Stimulated activated CD8-positive, alpha-beta memory T cell treated with anti-CD3 and anti-CD28 coated beads, Interleukin-2, amount 100 ng/mL, for 48 hours (primary cell): Measurements from ENCODE around the gene NID1.
A peak's percentile ranks its signal among the peaks of the same experiment; 100 is the strongest.

Experiments
- DNase-seq, 2 donors: peaks; one replicate each; pipeline ENCODE4 v3.0.0-alpha.2; 2020; ENCODE audit warnings: low read depth in 2 of 2

The NID1 gene, protein sequence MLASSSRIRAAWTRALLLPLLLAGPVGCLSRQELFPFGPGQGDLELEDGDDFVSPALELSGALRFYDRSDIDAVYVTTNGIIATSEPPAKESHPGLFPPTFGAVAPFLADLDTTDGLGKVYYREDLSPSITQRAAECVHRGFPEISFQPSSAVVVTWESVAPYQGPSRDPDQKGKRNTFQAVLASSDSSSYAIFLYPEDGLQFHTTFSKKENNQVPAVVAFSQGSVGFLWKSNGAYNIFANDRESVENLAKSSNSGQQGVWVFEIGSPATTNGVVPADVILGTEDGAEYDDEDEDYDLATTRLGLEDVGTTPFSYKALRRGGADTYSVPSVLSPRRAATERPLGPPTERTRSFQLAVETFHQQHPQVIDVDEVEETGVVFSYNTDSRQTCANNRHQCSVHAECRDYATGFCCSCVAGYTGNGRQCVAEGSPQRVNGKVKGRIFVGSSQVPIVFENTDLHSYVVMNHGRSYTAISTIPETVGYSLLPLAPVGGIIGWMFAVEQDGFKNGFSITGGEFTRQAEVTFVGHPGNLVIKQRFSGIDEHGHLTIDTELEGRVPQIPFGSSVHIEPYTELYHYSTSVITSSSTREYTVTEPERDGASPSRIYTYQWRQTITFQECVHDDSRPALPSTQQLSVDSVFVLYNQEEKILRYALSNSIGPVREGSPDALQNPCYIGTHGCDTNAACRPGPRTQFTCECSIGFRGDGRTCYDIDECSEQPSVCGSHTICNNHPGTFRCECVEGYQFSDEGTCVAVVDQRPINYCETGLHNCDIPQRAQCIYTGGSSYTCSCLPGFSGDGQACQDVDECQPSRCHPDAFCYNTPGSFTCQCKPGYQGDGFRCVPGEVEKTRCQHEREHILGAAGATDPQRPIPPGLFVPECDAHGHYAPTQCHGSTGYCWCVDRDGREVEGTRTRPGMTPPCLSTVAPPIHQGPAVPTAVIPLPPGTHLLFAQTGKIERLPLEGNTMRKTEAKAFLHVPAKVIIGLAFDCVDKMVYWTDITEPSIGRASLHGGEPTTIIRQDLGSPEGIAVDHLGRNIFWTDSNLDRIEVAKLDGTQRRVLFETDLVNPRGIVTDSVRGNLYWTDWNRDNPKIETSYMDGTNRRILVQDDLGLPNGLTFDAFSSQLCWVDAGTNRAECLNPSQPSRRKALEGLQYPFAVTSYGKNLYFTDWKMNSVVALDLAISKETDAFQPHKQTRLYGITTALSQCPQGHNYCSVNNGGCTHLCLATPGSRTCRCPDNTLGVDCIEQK

DNA sequence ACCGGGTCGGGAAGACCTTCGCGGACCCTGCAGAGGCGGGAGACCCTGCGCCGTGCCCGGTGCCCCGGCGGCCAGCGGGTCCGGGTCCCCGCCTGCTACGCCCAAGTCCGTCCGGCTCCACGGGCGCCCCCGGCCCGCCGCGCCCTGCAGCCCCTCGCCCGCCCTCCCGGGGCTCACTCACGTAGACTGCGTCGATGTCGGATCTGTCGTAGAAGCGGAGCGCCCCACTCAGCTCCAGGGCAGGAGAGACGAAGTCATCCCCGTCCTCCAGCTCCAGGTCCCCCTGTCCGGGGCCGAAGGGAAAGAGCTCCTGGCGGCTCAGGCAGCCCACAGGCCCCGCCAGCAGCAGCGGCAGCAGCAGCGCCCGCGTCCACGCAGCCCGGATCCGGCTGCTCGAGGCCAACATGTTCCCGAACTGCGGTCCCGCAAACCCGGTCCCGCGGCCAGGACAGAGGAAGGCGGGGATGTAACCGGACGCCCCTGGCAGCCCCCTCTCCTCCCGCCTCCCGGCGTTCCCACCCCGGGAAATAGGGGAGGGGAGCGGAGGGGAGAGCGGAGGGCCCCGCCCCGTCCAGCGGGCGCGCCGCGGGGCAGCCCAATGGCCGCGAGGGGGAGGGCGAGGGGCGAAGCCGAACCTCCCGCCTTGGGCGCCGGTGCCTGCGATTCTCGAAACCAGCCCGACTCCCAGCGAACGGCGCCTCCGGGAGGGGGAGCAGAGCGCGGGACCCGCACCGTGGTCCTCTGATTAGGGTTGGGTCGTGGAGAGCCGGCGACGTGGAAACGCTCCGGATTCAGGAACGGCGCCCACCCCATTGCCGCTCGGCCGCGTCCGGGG is at the start of gene NID1:
Gene NID1 (minus strand): TSS at position 417 of the 835 bp plus-strand sequence. CDS start 11 bp downstream, at position 406.
- no peak for DNase-seq

DNA sequence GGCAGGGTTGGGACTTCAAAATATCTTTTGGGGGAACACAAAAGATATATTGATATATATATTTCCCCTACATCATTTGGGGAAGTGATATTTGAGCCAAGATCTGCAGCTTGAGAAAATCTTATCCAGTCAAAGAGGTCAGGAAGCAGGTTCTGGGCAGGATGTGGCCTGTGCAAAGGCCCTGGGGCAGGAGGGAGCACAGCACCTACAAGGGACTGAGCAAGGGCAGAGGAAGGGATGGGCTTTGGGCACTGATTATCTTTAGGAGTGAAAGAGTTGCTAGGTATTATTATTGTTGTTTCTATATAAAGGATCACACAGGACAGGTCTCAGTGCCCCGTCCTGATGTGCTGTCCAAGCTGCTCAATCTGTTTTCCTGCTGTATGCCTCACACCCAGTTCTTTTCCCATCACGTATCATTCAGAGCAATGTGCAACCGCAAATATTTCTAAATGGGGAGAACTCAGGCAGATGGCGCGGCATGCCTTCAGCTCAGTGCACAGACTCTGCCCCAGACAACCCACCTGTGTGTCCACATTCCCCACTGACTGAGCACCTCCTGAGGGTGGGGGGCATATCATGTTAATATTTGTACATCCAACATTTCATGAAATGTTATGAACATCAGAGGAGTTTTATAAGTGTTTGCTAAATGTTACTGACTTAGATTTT is 49.3 kb upstream of the NID1 start:
- DNase-seq, result no peak

DNA sequence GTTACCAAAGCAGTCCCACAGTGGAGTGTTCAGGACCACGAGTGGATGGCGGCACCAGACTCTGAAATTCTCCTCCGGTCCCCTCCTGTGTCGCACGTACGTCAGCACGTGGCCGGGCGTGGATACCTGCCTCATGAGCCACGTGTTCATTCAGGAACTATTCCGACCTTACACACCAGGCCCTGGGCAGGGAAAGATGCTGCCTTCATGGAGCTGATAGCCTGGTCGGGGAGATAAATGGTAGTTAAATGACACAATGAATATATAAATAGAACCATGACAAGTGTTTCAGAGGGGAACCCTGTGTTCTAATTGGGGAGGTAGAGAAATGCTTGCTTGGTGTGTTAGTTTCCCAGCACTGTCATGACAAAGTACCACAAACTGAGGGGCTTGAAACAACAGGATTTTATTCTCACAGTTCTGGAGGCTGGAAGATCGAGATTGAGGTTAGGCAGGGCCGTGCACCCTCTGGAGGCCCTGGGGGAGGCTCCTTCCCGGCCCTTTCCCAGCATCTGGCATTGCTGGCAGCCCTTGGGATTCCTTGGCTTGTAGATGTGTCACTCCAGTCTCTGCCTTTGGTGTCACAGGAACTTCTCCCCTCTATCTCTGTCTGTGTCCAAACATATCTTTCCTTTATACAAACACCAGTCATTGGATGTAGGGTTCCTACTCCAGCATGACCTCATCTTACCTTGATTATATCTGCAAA is 48.6 kb upstream of the NID1 start:
- DNase-seq, result no peak

DNA sequence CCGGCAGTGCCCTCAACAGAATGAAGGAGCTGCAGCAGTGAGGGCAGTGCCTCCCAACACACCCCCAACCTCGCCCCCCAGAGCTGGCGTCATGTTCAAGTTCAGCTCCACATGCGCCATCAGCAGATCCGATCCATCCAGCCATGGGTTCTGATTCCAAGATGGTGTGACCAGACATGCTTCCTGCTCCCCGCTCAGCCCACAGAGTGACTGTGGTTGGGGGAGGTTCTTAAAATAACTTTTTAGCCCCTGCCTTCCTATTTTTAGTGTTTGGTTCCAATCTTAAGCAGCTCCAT is 47.4 kb upstream of the NID1 start:
- no peak for DNase-seq

DNA sequence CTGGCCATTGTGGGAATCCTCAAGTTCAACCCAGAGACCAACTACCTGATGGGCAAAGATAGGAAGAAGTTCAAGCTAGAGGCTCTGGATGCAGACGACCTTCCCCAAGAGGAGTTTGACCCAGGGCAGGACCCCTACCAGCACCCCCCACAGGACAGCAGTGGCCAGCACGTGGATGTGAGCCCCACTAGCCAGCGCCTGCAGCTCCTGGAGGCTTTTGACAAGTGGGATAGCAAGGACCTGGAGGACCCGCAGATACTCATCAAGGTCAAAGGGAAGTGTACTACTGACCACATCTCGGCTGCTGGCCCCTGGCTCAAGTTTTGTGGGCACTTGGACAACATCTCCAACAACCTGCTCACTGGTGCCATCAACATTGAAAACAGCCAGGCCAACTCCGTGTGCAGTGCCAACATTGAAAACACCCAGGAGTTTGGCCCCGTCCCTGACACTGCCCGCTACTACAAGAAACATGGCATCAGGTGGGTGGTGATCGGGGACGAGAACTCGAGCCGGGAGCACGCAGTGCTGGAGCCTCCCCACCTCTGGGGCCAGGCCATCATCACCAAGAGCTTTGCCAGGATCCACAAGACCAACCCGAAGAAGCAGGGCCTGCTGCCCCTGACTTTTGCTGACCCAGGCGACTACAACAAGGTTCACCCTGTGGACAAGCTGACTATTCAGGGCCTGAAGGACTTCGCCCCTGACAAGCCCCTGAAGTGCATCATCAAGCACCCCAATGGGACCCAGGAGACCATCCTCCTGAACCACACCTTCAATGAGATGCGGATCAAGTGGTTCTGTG is 46.8 kb upstream of the NID1 start:
- DNase-seq, result no peak

DNA sequence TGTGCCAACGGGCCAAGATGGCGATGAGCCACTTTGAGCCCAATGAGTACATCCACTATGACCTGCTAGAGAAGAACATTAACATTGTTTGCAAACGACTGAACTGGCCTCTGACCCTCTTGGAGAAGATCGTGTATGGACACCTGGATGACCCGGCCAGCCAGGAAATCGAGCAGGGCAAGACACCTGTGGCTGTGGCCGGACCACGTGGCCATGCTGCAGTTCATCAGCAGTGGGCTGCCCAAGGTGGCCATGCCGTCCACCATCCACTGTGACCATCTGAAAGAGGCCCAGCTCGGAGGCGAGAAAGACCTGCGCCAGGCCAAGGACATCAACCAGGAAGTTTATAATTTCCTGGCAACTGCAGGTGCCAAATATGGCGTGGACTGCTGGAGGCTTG is 45.2 kb upstream of the NID1 start:
- no peak for DNase-seq

DNA sequence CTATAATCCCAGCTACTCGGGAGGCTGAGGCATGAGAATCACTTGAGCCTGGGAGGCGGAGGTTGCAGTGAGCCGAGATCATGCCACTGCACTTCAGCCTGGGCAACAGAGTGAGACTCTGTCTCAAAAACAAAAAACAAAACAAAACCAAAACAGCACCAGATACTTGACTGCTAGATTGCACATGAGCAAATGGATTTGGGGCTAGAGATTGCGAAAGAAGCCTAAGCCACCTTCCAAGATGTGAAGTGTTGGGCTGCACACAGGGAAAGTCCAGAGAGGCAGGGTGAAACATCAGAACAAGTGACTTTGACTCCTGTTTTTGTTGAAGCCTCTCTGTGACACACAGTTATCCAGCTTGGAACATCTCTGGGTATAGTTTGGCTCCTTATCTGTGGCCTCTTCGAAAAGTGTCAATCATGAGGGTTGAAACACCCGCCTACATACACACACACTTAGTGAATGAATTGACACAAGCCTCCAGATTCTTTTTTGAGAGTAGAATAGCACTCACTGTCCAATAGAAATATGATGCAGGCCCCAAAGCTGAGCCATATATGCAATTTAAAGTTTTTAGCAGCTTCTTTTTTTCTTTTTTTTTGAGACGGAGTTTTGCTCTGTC is 43.2 kb upstream of the NID1 start:
- no peak for DNase-seq

DNA sequence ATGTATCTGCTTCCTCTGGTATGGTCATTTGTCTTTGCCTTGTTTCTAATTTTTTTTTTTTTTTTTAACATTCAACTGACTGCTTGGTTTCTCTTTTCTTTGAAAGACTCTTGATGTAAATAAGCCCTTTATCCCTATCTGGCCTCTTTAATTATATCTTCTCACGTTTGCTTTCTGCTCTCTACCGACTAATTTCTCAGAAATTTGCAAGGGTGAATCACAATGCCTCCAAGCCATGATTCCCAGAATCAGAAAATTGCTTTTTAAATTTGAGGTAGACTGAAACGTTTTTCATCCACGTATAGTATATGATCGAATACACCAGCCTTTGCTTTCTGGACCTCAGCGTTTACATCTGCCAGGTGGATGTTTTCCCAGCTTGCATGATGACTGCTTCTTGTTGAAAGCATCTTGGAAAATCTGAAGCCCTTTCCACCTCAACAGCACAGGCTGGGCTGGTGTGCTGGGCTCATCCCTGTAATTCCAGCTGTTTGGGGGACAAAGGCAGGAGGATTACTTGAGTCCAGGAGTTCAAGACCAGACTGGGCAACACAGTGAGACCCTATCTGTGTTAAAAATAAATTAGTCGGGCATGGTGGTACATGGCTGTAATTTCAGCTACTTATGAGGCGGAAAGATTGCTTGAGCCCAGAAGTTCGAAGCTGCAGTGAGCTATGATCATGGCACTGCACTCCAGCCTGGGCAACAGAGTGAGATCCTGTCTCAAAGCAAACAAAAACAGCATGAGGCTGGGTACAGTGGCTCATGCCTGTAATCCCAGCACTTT is 42.4 kb upstream of the NID1 start:
- DNase-seq, result no peak

DNA sequence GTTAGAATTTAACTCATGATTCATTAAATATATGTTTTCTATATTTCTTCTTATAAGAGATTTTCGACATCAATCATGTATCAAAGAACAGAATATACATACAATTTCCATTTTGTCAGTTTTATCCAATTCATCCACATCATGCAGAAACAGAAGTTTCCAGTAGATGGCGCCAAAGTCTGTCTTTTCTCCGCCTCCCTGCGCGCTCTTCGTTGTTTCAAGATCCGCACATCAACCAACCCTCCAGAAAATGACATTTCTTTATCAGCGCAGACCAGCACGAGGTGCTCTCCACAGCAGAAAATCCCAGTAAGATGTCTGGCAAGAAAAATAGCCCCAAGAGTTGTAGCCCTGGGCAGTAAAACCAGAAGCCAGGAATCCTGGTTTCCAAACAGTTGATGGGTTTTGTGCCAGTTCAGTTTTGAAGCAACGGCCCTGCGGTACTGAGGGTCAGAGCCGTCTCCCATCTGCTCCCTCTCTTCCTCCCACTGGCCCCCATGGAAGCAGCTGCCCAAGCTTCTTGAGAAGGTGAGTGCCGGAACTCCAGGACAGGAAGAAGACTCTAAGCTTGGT is 38.8 kb upstream of the NID1 start:
- DNase-seq, result peak in 1 of 2 donors; percentile 33

DNA sequence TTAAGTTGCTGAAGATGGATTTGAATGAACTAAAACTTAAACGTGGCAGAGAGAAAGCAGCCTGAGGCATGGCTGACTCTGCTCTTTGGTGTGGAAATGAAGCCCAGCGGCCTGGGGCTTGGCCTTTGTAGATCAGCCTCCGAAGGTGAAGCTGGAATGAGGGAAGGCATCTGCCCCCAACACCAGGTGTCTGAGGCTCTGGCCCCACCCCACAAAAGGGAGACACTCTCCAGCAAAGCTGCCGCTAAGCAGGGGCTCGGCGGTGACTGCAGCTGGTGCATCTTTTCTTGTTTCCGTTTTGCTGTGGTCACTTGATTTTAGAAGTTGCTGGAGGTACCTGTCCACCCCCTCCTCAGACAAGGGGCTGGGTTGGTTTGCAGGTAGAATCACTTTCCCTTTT is 38.2 kb upstream of the NID1 start:
- DNase-seq, result no peak

DNA sequence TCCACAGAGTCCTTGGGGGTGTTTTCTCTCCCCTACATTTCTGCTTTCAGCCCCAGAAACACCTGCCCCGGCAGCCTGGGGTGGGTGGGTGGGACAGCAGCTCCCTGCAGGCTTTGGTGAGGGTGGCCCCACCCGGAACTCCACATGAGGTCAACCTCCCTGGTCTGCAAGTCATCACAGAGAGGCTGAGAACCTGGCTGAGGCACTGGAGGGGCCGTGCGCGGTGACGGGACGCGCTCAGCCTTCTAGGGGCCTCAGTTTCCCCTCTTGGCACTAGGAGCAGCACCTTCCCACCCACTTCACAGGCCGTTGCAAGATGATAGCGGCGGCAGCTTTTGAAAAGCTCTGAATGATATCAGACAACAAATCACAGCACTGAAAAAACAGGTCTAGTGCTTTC is 37.7 kb upstream of the NID1 start:
- no peak for DNase-seq

DNA sequence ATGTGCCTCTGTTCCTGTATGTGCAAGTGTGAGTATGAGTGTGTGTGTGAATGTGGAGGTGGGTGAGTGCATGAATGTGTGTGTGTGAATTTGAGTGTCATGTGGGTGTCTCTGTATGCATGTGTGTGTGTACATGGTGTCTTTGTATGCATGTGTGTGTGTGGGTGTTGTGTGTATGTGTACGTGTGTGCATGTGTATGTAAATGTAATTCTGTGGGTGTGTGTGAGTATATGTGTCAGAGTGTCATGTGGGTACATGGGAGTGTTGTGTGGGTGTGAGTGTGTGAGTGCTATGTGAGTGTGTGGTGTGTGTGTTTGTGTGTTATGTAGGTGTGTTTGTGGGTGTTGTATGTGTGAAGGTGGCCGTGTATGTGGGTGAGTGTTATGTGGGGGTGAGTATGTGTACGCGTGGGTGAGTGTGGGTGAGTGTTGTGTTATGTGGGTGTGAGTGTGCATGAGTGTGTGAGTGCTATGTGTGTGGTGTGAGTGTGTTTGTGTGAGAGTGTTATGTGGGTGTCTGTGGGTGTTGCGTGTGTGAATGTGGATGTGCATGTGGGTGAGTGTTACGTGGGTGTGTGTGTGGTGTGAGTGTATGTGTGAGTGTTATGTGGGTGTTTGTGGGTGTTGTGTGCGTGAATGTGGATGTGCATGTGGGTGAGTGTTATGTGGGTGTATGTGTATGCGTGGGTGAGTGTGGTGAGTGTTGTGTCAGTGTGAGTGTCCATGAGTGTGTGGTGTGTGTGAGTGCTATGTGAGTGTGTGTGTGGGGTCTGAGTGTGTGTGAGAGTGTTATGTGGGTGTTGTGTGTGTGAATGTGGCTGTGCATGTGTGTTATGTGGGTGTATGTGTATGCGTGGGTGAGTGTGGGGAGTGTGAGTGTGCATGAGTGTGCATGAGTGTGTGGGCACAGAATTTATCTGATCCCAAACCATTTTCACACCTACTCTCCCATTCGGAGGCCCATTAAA is 36.6 kb upstream of the NID1 start:
- no peak for DNase-seq

DNA sequence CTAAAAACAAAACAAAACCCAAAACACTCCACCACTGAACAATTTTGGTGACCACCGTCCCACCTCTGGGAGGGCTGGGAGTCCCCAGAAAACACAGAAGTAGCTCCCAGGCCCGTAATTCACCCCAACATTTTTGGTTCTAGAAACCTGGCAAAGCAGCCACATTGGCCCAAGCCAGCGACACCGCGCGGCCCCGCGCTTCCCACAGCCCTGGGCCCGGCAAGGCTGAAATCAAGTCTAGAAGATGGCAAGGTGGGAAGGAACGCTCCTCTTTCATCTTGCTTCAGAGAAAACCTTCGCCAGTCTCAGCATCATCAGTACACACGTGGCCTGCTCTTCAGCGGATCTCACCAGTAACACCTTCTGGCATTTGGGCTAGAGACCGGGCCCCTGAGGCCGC is 35.9 kb upstream of the NID1 start:
- no peak for DNase-seq

DNA sequence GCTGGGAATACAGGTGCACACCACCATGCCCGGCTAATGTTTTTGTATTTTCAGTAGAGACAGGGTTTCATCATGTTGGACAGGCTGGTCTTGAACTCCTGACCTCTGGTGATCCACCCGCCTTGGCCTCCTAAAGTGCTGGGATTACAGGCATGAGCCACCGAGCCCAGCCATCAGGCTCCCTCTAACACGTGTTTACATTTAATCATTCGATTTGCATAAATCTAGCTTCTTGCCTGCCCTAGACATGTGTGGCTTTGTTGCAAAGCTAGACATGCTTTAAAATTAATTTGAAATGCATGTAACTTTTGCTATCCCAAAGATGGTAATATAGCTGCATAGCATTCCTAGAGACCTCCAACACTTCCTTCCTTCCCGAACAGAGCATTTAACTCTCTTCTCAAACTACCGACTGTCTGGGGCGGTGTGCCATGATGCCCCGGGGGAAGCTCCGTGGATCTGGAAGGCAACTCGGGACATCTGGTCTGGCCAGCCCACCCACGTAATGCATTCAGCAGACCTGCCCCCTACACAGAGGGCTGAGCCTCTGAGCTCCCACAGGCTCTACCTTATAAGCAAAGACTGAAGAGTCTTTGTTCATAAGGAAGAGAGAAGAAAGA is 34.6 kb upstream of the NID1 start:
- DNase-seq, result no peak

DNA sequence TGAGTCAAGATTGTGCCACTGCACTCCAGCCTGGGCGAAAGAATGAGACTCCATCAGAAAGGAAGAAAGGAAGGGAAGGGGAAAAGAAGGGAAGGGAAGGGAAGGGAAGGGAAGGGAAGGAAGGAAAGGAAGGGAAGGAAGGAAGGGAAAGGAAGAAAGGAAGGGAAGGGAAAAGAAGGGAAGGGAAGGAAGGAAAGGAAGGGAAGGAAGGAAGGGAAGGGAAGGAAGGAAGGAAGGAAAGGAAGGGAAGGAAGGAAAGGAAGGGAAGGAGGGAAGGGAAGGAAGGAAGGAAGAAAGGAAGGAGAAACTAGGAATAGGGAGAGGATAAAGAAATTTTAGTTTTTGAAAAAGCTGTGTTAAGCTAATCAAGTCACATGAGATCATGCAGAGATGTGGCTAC is 33.4 kb upstream of the NID1 start:
- DNase-seq, result no peak
